Osteoblast (primary cell): ENCODE data around the gene ALDH6A1. TPM values are rescaled to one million over a fixed set of nuclear protein-coding genes. Genes with fewer than 3 reads are reported as not detected.
A peak's percentile ranks its signal among the peaks of the same experiment; 100 is the strongest.

Experiments
- DNase-seq: peaks from one replicate; pipeline ENCODE4 v3.0.0; 2011; ENCODE audit warnings: low spot score, mixed read lengths; ENCODE audit not compliant: insufficient read length; ENCODE audit errors: missing footprints
- H2AFZ ChIP-seq: 2 replicates; pipeline ENCODE4 v1.6.0; 2011; ENCODE audit warnings: mild to moderate bottlenecking, low read length
- H3K27ac ChIP-seq: 2 replicates; pipeline ENCODE4 v1.5.1; 2011; ENCODE audit warnings: mild to moderate bottlenecking, low read depth, low read length, moderate library complexity
- H3K27me3 ChIP-seq: 2 replicates; pipeline ENCODE4 v1.6.0; 2012; ENCODE audit warnings: mild to moderate bottlenecking, control low read depth, inconsistent platforms, low read length, moderate library complexity; ENCODE audit not compliant: insufficient read depth
- H3K36me3 ChIP-seq: 2 replicates; pipeline ENCODE4 v1.5.1; 2011; ENCODE audit warnings: mild to moderate bottlenecking, low read length, control low read depth, moderate library complexity; ENCODE audit not compliant: insufficient read depth
- H3K4me1 ChIP-seq: 2 replicates; pipeline ENCODE4 v1.5.1; 2011; ENCODE audit warnings: mild to moderate bottlenecking, low read length, control low read depth, moderate library complexity; ENCODE audit not compliant: insufficient read depth
- H3K4me2 ChIP-seq: 2 replicates; pipeline ENCODE4 v1.6.0; 2011; ENCODE audit warnings: mild to moderate bottlenecking, low read length; ENCODE audit not compliant: insufficient read depth
- H3K4me3 ChIP-seq: fragments of 200-600 bp; sonication (generic); 3 replicates; pipeline ENCODE4 v1.5.1; 2012; ENCODE audit warnings: mild to moderate bottlenecking, low read length, inconsistent platforms; ENCODE audit not compliant: insufficient read depth
- H3K79me2 ChIP-seq: 2 replicates; pipeline ENCODE4 v1.6.0; 2012; ENCODE audit warnings: mild to moderate bottlenecking, low read length, control low read depth, inconsistent platforms; ENCODE audit not compliant: insufficient read depth
- H3K9me3 ChIP-seq: 2 replicates; pipeline ENCODE4 v1.5.1; 2011; ENCODE audit warnings: low read depth, low read length, control low read depth
- H4K20me1 ChIP-seq: 2 replicates; pipeline ENCODE4 v1.6.0; 2012; ENCODE audit warnings: mild to moderate bottlenecking, low read length, control low read depth; ENCODE audit not compliant: insufficient read depth
- total RNA-seq: library from RNA; depleted of rRNA; stranded (reverse); fragments of >200 nt; gene quantifications from 2 replicates; pipeline ENCODE4 v1.2.3, GENCODE V29; 2012
- TF ChIP-seq, protein P1 (sequence below): IDR thresholded peaks from 2 replicates; pipeline ENCODE4 v1.5.1; 2011; ENCODE audit warnings: mild to moderate bottlenecking, low read depth, low read length, moderate library complexity; ENCODE audit errors: extremely low read depth

ALDH6A1 gene
- total RNA-seq, 1 donor, result 31.5 TPM

DNA sequence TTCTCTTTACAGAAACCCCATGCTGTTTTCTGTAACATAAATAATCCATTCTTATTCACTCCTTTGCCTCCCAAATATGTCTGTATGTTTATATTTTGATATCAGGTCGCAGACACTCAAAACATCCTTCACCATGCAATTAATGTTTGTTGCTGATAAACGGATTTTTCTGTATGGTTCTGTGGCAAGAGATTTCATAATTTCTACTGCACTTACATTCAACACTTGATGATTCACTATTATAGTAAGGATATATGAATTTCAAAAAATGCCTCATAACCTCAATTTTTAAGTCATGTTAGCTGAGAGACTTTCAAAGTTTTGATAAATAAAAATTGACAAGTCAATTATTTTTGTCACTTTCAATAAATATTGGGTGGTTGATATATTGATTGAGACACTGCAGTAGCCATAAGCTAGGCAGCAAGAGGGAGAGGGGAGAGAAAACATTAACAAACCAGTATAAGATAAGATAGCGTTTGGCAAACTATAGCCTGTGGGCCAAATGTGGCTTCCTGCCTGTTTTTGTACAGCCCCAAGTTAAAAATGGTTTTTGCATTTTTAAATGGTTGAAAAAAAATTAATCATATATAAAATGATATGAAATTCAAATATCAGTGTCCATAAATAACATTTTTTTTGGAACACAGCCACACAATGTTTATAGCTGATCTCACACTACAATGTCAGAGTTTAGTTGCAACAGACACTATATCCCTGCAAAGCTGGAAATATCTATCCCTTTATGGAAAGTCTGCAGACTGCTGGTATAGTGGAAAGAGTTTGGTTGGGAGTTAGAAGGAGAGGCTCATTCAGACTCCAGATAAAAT lies 18.3 kb downstream of the ALDH6A1 start:
- H2AFZ ChIP-seq, result no peak overlapping the region
- H3K4me1 ChIP-seq, result peaks cover 36% of the 10 kb centered on the region
- no peaks in the 10 kb centered on the region for H4K20me1 ChIP-seq
- no peak overlapping the region for H3K4me3 ChIP-seq
- H3K4me2 ChIP-seq, result peak overlapping the region; percentile 34
- TF ChIP-seq, protein P1, sequence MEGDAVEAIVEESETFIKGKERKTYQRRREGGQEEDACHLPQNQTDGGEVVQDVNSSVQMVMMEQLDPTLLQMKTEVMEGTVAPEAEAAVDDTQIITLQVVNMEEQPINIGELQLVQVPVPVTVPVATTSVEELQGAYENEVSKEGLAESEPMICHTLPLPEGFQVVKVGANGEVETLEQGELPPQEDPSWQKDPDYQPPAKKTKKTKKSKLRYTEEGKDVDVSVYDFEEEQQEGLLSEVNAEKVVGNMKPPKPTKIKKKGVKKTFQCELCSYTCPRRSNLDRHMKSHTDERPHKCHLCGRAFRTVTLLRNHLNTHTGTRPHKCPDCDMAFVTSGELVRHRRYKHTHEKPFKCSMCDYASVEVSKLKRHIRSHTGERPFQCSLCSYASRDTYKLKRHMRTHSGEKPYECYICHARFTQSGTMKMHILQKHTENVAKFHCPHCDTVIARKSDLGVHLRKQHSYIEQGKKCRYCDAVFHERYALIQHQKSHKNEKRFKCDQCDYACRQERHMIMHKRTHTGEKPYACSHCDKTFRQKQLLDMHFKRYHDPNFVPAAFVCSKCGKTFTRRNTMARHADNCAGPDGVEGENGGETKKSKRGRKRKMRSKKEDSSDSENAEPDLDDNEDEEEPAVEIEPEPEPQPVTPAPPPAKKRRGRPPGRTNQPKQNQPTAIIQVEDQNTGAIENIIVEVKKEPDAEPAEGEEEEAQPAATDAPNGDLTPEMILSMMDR, result no peak
- no peaks in the 10 kb centered on the region for H3K9me3 ChIP-seq
- no peaks in the 10 kb centered on the region for H3K27me3 ChIP-seq
- DNase-seq, result peak; percentile 53
- peak overlapping the region; percentile 36 for H3K27ac ChIP-seq
- H3K36me3 ChIP-seq, result peaks cover 12% of the 10 kb centered on the region
- H3K79me2 ChIP-seq, result no peaks in the 10 kb centered on the region

GRCh38 chr14:74064883-74065282 lies 19.4 kb downstream of the ALDH6A1 start:
- no peak overlapping the region for H3K27ac ChIP-seq
- no peaks in the 10 kb centered on the region for H4K20me1 ChIP-seq
- H3K4me3 ChIP-seq, result no peak overlapping the region
- H3K27me3 ChIP-seq, result no peaks in the 10 kb centered on the region
- H3K4me1 ChIP-seq, result peaks cover 36% of the 10 kb centered on the region
- H3K79me2 ChIP-seq, result no peaks in the 10 kb centered on the region
- H3K36me3 ChIP-seq, result peaks cover 13% of the 10 kb centered on the region
- TF ChIP-seq, protein P1, result no peak
- no peaks in the 10 kb centered on the region for H3K9me3 ChIP-seq
- DNase-seq, result no peak
- H2AFZ ChIP-seq, result no peak overlapping the region
- H3K4me2 ChIP-seq, result no peak overlapping the region

DNA sequence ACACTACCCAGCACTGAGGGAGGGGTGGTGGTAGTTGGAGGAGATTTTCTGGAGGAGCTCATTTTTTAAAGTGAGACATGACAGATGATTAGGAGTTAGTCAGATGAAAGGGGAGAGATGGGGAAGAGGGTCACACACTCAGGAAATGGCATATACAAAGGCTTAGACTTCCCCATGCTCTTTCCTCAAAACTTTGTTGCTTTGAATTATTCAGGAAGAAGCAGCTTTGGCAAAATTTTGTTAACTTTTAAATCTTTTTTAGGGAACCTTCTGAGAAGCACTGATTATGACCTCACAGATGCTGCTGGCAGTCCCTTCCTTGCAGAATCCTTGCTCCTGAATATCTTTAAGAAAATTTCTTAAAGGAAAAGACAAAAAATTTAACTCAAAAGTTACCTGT lies 19.8 kb downstream of the ALDH6A1 start:
- no peaks in the 10 kb centered on the region for H3K79me2 ChIP-seq
- peaks cover 16% of the 10 kb centered on the region for H3K36me3 ChIP-seq
- no peak overlapping the region for H3K27ac ChIP-seq
- no peak for DNase-seq
- H2AFZ ChIP-seq, result no peak overlapping the region
- H3K9me3 ChIP-seq, result no peaks in the 10 kb centered on the region
- H3K27me3 ChIP-seq, result no peaks in the 10 kb centered on the region
- peaks cover 36% of the 10 kb centered on the region for H3K4me1 ChIP-seq
- no peaks in the 10 kb centered on the region for H4K20me1 ChIP-seq
- H3K4me3 ChIP-seq, result no peak overlapping the region
- no peak overlapping the region for H3K4me2 ChIP-seq
- TF ChIP-seq, protein P1, result no peak

DNA sequence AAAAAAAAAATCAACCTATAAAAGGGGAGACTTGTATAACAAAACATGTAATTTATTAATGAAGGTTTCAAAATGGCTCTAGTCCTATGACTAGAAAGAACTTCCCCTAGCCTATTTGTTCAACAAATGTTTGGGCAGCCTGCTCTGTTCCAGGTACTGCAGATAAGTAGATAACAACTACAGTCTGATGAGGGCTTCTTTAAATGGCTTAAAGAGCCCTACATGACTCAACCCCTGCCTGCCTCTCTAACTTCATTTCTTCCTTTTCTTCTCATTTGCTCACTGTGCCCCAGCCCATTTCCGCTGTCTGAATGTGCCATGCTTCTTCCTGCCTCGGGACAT lies 21.5 kb downstream of the ALDH6A1 start:
- H3K27me3 ChIP-seq, result no peaks in the 10 kb centered on the region
- H3K9me3 ChIP-seq, result no peaks in the 10 kb centered on the region
- H2AFZ ChIP-seq, result no peak overlapping the region
- H3K27ac ChIP-seq, result peak overlapping the region; percentile 53
- no peak overlapping the region for H3K4me2 ChIP-seq
- H3K79me2 ChIP-seq, result no peaks in the 10 kb centered on the region
- peaks cover 36% of the 10 kb centered on the region for H3K4me1 ChIP-seq
- no peaks in the 10 kb centered on the region for H4K20me1 ChIP-seq
- no peak for DNase-seq
- H3K36me3 ChIP-seq, result peaks cover 20% of the 10 kb centered on the region
- TF ChIP-seq, protein P1, result no peak
- no peak overlapping the region for H3K4me3 ChIP-seq
